B cell (primary cell): ENCODE data around the gene SCGB1C2.
"Not testable (repeated sequence)": the region's sequence is repeated elsewhere in the genome, so short reads cannot be mapped to it uniquely, and the experiment has no call there.

ENCODE experiments used
- CTCF ChIP-seq: fragments of 200-600 bp; IDR thresholded peaks from one replicate; pipeline ENCODE4 v1.8.0; 2022; ENCODE audit warnings: antibody characterized with exemption, mild to moderate bottlenecking
- EZH2 ChIP-seq: IDR thresholded peaks from 2 replicates; pipeline ENCODE4 v1.6.1; 2012; ENCODE audit warnings: borderline replicate concordance, low read depth, mild to moderate bottlenecking, moderate library complexity, low read length; ENCODE audit not compliant: insufficient read depth, poor library complexity, severe bottlenecking

- peak; percentile 57 for TF ChIP-seq CTCF
- TF ChIP-seq EZH2: not testable (repeated sequence)
Observed at GRCh38 chr17:136531-136930, 838 bp upstream of the SCGB1C2 start.
